Suprapubic skin (tissue), 4 donors: ENCODE measurements around the gene NAALADL2. TPM values are rescaled to one million over a fixed set of nuclear protein-coding genes. Genes with fewer than 3 reads are reported as not detected.
"Not testable (repeated sequence)": the region's sequence is repeated elsewhere in the genome, so short reads cannot be mapped to it uniquely, and the experiment has no call there.

Source experiments
- DNase-seq, 2 donors: peaks; one replicate each; pipeline ENCODE4 v3.0.0-alpha.2; 2019; ENCODE audit warnings: low spot score in 2 of 2
- H3K27ac ChIP-seq: fragments of 200-600 bp; sonication (generic); one replicate; pipeline ENCODE4 v1.5.1; 2019
- H3K27me3 ChIP-seq: fragments of 200-600 bp; sonication (generic); one replicate; pipeline ENCODE4 v1.5.1; 2019
- H3K36me3 ChIP-seq: fragments of 200-600 bp; sonication (generic); one replicate; pipeline ENCODE4 v1.5.1; 2019
- H3K4me1 ChIP-seq: fragments of 200-600 bp; sonication (generic); one replicate; pipeline ENCODE4 v1.5.1; 2019
- H3K4me3 ChIP-seq: fragments of 200-600 bp; sonication (generic); one replicate; pipeline ENCODE4 v1.5.1; 2019; ENCODE audit warnings: mild to moderate bottlenecking
- H3K9me3 ChIP-seq: fragments of 200-600 bp; sonication (generic); one replicate; pipeline ENCODE4 v1.5.1; 2019
- EP300 ChIP-seq: sonication (generic); formaldehyde crosslinking; IDR thresholded peaks from one replicate; pipeline ENCODE4 v1.6.1; 2017; ENCODE audit warnings: antibody characterized with exemption
- POLR2A ChIP-seq, 2 donors: fragments of 450-650 bp; IDR thresholded peaks; one replicate each; pipeline ENCODE4 v1.6.1; 2017; ENCODE audit warnings: antibody characterized with exemption in 2 of 2, mild to moderate bottlenecking in 2 of 2, moderate library complexity in 2 of 2
- POLR2AphosphoS5 ChIP-seq, 3 donors: sonication (generic); formaldehyde crosslinking; IDR thresholded peaks; one replicate each; pipeline ENCODE4 v1.6.1; 2017; ENCODE audit warnings: antibody characterized with exemption in 3 of 3
- WGBS: methylation state at CpG from one replicate; pipeline ENCODE4 v1.1.5; 2018; 5-methylcytosine and 5-hydroxymethylcytosine counted together
- total RNA-seq, 4 donors: library from RNA; depleted of rRNA; stranded (reverse); fragments of >200 nt; gene quantifications; one replicate each; pipeline ENCODE4 v1.1.0, GENCODE V29; 2016
- TF ChIP-seq, protein P1 (sequence below), 2 donors: fragments of 200-600 bp in 1 of 2; fragments of 450-650 bp in 1 of 2; sonication (generic) in 1 of 2; IDR thresholded peaks; one replicate each; pipeline ENCODE4 v1.5.1; 2016 to 2019; ENCODE audit warnings: antibody characterized with exemption in 2 of 2, mild to moderate bottlenecking in 1 of 2, moderate library complexity in 1 of 2

Gene NAALADL2
- total RNA-seq, 4 donors from 2014 or later = 4.0 to 10.5 (median 8.5) TPM

DNA sequence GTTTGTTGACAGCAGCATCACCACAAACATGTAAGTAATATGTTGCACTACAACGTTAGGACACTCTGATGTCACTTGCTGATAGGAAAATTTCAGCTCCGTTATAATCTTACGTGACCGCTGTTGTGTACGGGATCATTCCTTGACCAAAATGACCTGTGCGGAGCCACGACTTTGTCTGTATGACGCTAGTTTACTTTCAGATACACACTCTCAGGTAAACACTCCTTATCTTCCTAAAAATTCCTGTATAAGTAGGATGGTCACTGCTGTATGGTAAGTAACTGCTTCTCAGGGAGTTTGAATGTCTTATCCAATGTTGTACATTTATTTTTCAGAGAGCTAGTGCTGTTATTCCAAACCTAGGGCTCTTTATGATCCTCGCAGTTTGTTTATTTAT lies 410.3 kb downstream of the NAALADL2 start:
- no peaks in the 10 kb centered on the region for H3K9me3 ChIP-seq
- WGBS = 97% methylated on average over 9 of the region's 9 CpGs
- H3K27ac ChIP-seq = no peak overlapping the region
- no peaks in the 10 kb centered on the region for H3K36me3 ChIP-seq
- H3K4me1 ChIP-seq = no peaks in the 10 kb centered on the region
- H3K27me3 ChIP-seq = no peaks in the 10 kb centered on the region
- TF ChIP-seq POLR2AphosphoS5 (IDR thresholded peaks at IDR 0.05) (no peak), POLR2A (IDR thresholded peaks at IDR 0.05) (no peak), EP300 (no peak)
- TF ChIP-seq, protein P1, sequence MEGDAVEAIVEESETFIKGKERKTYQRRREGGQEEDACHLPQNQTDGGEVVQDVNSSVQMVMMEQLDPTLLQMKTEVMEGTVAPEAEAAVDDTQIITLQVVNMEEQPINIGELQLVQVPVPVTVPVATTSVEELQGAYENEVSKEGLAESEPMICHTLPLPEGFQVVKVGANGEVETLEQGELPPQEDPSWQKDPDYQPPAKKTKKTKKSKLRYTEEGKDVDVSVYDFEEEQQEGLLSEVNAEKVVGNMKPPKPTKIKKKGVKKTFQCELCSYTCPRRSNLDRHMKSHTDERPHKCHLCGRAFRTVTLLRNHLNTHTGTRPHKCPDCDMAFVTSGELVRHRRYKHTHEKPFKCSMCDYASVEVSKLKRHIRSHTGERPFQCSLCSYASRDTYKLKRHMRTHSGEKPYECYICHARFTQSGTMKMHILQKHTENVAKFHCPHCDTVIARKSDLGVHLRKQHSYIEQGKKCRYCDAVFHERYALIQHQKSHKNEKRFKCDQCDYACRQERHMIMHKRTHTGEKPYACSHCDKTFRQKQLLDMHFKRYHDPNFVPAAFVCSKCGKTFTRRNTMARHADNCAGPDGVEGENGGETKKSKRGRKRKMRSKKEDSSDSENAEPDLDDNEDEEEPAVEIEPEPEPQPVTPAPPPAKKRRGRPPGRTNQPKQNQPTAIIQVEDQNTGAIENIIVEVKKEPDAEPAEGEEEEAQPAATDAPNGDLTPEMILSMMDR (IDR thresholded peaks at IDR 0.05) = no peak
- no peak for DNase-seq
- H3K4me3 ChIP-seq = no peak overlapping the region

DNA sequence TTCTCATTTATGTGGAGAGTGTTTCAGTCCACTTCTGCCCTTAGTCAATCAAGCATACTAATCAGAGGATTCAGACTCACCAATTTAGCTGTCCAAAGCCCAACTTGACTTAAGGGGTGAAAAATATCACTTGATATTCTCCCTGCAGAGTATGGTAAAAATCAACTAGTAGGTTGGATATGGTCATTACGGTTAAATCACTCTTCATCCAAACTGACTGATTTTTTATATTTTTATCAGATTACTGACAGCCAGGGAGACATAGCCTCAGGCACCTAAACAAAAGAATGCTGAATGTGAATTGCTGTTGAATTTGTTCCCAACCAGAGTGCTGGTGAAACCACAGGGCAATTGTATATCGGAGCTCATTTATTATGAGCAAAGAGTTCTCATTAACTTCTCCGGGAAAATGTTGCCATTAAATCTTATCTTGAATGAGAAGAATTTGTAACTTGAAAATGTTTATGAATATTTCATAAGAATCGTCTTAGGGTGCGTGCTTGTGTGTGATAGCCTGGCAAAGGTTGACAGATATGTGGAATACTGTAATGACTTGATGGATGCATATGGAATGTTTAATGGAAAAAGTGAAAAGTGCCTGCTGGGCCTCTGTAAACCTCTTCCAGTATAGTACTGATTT lies 411.2 kb downstream of the NAALADL2 start:
- no peaks in the 10 kb centered on the region for H3K36me3 ChIP-seq
- DNase-seq = no peak
- no peaks in the 10 kb centered on the region for H3K4me1 ChIP-seq
- TF ChIP-seq POLR2A (IDR thresholded peaks at IDR 0.05) = no peak
- TF ChIP-seq, protein P1 (IDR thresholded peaks at IDR 0.05) = no peak
- TF ChIP-seq EP300 = no peak
- no peak for TF ChIP-seq POLR2AphosphoS5 (IDR thresholded peaks at IDR 0.05)
- H3K27ac ChIP-seq = no peak overlapping the region
- no peaks in the 10 kb centered on the region for H3K27me3 ChIP-seq
- 50% methylated on average over 5 of the region's 5 CpGs for WGBS
- no peak overlapping the region for H3K4me3 ChIP-seq
- H3K9me3 ChIP-seq = no peaks in the 10 kb centered on the region

DNA sequence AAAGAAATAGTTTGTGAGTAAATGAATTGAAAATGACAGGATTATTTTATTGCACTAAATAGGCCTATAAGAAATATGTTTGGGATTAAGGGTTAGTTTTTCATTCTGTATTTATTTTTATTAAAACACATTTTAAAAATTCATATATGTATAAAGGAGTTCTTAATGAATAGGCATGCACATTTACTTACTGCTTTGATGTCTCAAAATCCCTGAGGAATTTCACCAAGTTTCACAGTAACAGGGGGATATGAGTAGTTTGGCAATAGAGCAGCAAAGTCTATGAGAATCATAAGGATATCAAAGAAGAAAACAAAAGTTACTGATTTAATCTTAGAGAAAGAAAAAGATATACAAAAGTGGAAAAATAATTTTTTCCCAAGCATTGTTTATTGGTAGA lies 411.7 kb downstream of the NAALADL2 start:
- Histone ChIP-seq H3K9me3 (no peaks in the 10 kb centered on the region), H3K4me3 (no peak overlapping the region), H3K27ac (no peak overlapping the region), H3K4me1 (no peaks in the 10 kb centered on the region), H3K36me3 (no peaks in the 10 kb centered on the region), H3K27me3 (no peaks in the 10 kb centered on the region)
- TF ChIP-seq POLR2A (IDR thresholded peaks at IDR 0.05) (no peak), POLR2AphosphoS5 (IDR thresholded peaks at IDR 0.05) (no peak), EP300 (no peak)
- TF ChIP-seq, protein P1 (IDR thresholded peaks at IDR 0.05) = no peak
- DNase-seq = no peak

DNA sequence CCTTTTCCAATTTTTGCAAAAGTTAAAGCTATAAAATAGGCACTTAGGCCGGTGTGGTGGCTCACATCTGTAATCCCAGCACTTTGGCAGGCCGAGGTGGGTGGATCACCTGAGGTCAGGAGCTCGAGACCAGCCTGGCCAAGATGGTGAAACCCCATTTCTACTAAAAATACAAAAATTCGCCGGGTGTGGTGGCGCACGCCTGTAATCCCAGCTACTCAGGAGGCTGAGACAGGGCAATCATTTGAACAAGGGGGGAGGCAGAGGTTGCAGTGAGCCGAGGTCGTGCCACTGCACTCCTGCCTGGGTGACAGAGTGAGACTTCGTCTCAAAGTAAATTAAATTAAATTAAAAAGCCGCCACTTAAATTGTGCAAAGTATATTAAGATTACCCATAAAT lies 412.3 kb downstream of the NAALADL2 start:
- H3K27me3 ChIP-seq, H3K9me3 ChIP-seq, H3K4me1 ChIP-seq, H3K27ac ChIP-seq, H3K4me3 ChIP-seq, DNase-seq, H3K36me3 ChIP-seq: not testable (repeated sequence)
- WGBS = 91% methylated on average over 11 of the region's 11 CpGs

DNA sequence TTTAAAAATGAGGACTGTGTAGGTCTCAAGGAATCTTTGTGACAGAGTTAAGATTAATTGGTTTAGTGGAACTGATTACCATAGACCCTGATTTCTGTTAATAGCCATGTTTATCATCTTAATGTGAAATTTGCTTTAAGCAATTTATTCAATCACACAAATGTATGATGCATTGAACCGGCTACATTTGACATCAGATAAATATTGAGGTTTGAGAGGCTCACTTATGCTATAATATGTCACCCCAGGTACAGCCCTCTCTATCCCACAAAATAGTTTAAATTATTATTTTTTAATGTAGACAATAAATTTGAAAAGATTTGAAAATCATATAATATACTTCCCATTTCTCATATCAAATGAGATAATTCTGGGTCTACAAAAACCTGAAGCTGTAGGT lies 413.3 kb downstream of the NAALADL2 start:
- H3K4me1 ChIP-seq = no peaks in the 10 kb centered on the region
- no peak overlapping the region for H3K4me3 ChIP-seq
- no peaks in the 10 kb centered on the region for H3K27me3 ChIP-seq
- TF ChIP-seq EP300 = no peak
- no peak for TF ChIP-seq POLR2A (IDR thresholded peaks at IDR 0.05)
- TF ChIP-seq POLR2AphosphoS5 (IDR thresholded peaks at IDR 0.05) = no peak
- TF ChIP-seq, protein P1 (IDR thresholded peaks at IDR 0.05) = no peak
- H3K27ac ChIP-seq = no peak overlapping the region
- DNase-seq = no peak
- 90% methylated on average over 1 of the region's 1 CpG for WGBS
- no peaks in the 10 kb centered on the region for H3K9me3 ChIP-seq
- no peaks in the 10 kb centered on the region for H3K36me3 ChIP-seq

DNA sequence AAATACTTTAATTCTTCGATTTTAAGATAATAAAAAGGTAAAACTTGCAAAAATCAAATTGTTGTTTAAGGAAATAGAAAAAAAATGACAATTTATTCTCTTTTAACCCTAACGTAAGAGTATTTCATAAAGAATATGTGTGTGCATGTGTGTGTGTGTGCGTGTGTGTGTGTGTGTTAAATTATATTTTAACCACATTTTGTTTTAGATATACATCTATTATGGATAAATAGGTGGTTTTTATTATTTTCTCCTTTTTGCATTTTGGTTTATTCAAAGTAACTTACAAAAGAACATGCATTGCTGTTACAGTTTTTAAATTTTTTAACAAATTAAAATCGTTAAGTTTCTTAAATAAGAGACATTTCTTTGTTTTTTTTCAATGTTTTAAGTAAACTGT lies 414.4 kb downstream of the NAALADL2 start:
- WGBS = 95% methylated on average over 4 of the region's 4 CpGs
- DNase-seq = no peak
- H3K27me3 ChIP-seq = no peaks in the 10 kb centered on the region
- no peaks in the 10 kb centered on the region for H3K36me3 ChIP-seq
- TF ChIP-seq POLR2A (IDR thresholded peaks at IDR 0.05) = no peak
- no peak for TF ChIP-seq EP300
- TF ChIP-seq, protein P1 (IDR thresholded peaks at IDR 0.05) = no peak
- no peak for TF ChIP-seq POLR2AphosphoS5 (IDR thresholded peaks at IDR 0.05)
- no peaks in the 10 kb centered on the region for H3K9me3 ChIP-seq
- H3K27ac ChIP-seq = no peak overlapping the region
- H3K4me1 ChIP-seq = no peaks in the 10 kb centered on the region
- H3K4me3 ChIP-seq = no peak overlapping the region
